ENCODE data around the gene GNL1. TPM values are rescaled to one million over a fixed set of nuclear protein-coding genes. Genes with fewer than 3 reads are reported as not detected.
A peak's percentile ranks its signal among the peaks of the same experiment; 100 is the strongest.

GNL1 gene
- total and polyA plus RNA-seq, 9 of the 15 experiments (the other 6 are each of a cell fraction or from before 2014, with no cell fraction given): 0.73 to 112 (median 58.0) TPM

DNA sequence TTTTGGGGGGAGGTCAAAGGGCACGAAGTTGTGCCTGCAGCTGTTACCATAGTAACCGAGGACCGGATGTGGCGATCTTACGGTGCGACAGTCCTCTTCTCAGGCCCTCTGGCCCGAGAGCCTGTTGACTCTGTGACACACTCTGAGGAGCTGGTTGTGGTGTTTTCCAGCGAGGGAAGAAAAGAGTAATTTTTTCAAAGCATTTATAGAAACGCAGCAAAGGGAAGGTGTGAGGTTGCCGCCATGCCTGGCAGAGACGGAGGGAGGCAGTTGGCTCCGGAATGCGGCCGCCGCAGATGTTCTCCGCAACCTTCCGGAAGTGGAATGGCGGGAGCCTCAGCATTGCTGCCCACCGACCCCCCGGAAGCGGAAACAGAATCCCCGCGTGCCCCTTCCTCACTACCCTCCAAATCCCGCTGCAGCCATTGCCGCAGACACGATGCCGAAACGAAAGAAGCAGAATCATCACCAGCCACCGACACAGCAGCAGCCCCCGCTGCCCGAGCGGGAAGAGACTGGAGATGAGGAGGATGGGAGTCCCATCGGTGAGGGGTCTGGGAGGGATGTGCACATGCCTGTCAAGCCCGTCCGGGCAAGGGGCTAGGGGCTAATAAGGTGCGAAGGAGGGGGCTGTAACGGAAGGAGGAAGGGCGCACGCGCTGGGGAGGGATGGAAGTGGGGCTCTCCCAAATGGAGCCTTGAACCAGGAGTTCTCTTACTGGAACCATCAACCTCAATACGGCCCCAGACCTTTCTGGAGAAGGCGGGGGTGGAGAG, 805 bp upstream of the GNL1 start, which contains the start of gene PRR3 (continued):
- TF ChIP-seq ASH1L (IDR thresholded peaks at IDR 0.05; ENCODE audit: borderline replicate concordance, low read depth, partially characterized antibody) (peak; percentile 67), E2F3 (CRISPR knock-in tag; IDR thresholded peaks at IDR 0.05) (peak; percentile 75), CHD1 (IDR thresholded peaks at IDR 0.05; ENCODE audit: low read length) (no peak), ZBTB43 (CRISPR knock-in tag; IDR thresholded peaks at IDR 0.05) (peak; percentile 73; the same call in 1 of the 2 replicates), CLOCK (CRISPR knock-in tag; IDR thresholded peaks at IDR 0.05; ENCODE audit: borderline replicate concordance) (no peak), ZNF134 (CRISPR knock-in tag; conservative IDR thresholded peaks at IDR 0.05) (no peak), MEF2D (tag; conservative IDR thresholded peaks at IDR 0.05; ENCODE audit: low read depth) (no peak), TAF7 (tag; IDR thresholded peaks at IDR 0.05) (peak; percentile 93), EWSR1 (IDR thresholded peaks at IDR 0.05; ENCODE audit: borderline replicate concordance, low read depth, partially characterized antibody) (no peak), PTBP1 (IDR thresholded peaks at IDR 0.05; ENCODE audit: low read depth, low read length) (0 out of 2 replicates have a peak, but pooled peaks have one; percentile 5), NR1H2 (CRISPR knock-in tag; IDR thresholded peaks at IDR 0.05) (no peak; the same call in 1 of the 2 replicates), ZNF518B (CRISPR knock-in tag; IDR thresholded peaks at IDR 0.05) (no peak), TCF7L2 (IDR thresholded peaks at IDR 0.05; ENCODE audit: low read depth, low read length) (0 out of 2 replicates have a peak, but pooled peaks have one; percentile 5), ZNF146 (CRISPR knock-in tag; IDR thresholded peaks at IDR 0.05; ENCODE audit: unreplicated experiment) (no peak), NELFE (IDR thresholded peaks at IDR 0.05; ENCODE audit: insufficient read depth, insufficient read length) (no peak), MCM3 (IDR thresholded peaks at IDR 0.05) (no peak)
- TF ChIP-seq, protein P1, sequence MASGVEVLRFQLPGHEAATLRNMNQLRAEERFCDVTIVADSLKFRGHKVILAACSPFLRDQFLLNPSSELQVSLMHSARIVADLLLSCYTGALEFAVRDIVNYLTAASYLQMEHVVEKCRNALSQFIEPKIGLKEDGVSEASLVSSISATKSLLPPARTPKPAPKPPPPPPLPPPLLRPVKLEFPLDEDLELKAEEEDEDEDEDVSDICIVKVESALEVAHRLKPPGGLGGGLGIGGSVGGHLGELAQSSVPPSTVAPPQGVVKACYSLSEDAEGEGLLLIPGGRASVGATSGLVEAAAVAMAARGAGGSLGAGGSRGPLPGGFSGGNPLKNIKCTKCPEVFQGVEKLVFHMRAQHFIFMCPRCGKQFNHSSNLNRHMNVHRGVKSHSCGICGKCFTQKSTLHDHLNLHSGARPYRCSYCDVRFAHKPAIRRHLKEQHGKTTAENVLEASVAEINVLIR (CRISPR knock-in tag; IDR thresholded peaks at IDR 0.05): peak; percentile 90

All from K562 (cell line).